Left colon (tissue), 2 donors: ENCODE results near the gene ECE1. TPM values are rescaled to one million over a fixed set of nuclear protein-coding genes. Genes with fewer than 3 reads are reported as not detected.
A peak's percentile ranks its signal among the peaks of the same experiment; 100 is the strongest.

ENCODE experiments used
- ATAC-seq: fragments of 200-7000 bp; cut with Tn5 transposase; one replicate; pipeline ENCODE4 v1.9.1; 2020; ENCODE audit warnings: mild to moderate bottlenecking, moderate library complexity
- DNase-seq, 2 donors: peaks; one replicate each; pipeline ENCODE4 v3.0.0-alpha.2; 2020
- intact Hi-C, 2 donors: fragments of 100-400 bp; cut with DNase I in 1 of 2; cut with micrococcal nuclease in 1 of 2; formaldehyde crosslinking; loops; one replicate each; pipeline versions ENCODE4 v1.11.2 to v1.14.0; 2022; cut with DNase I, micrococcal nuclease
- total RNA-seq, 2 donors: library from RNA; stranded (reverse); fragmentation: NEBNext Ultra II Directional; extraction: Animal tissue kit (Norgen Biotek cat#: 25700); gene quantifications; one replicate each; pipeline ENCODE4 v1.2.1, GENCODE V29; 2021
- donor health status: DM: no; HTN: no; CAD: no.
- donor health status: DM: yes; HTN: yes; CAD: no.

The ECE1 gene
- total RNA-seq, 2 donors from 2014 or later: 110 to 165 TPM

- no peak for DNase-seq
- intact Hi-C loops: no loop called here
- no peak for ATAC-seq
These were observed 23.8 kb upstream of the ECE1 start for GRCh38 chr1:21313886-21314721.

DNA sequence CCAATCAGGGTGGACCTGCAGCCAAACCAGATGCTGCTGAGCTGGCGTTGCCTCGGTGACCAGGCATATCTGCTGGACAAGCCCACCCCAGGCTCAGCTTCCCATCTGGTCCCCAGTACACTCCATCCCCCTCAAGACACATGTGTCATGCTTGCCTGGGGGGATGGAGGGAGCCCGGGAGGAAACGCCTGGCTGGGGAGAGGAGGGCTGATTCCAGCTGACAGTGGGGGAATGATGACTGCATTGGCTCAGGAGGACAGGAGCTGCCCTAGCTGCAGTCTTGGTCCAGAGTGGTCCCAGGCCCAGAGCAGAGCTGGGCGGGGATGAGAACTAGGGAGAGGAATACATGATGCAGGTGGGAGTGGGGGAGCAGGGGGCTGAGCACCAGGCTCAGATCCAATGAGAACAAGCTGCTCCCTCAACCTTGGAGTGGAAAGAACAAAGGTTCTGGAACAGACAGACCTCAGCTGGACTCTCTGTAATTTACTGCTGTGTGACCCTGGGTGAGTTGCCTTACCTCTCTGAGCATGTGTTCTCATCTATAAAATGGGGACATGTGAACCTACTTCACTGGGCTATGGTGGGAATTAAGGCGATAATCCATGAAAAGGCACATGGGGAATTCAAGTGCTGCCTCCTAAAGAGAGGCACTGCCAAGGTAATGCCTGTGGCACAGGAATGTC, 23.1 kb upstream of the ECE1 start:
- intact Hi-C loops: no loop called here
- ATAC-seq (no peak), DNase-seq (no peak)

DNA sequence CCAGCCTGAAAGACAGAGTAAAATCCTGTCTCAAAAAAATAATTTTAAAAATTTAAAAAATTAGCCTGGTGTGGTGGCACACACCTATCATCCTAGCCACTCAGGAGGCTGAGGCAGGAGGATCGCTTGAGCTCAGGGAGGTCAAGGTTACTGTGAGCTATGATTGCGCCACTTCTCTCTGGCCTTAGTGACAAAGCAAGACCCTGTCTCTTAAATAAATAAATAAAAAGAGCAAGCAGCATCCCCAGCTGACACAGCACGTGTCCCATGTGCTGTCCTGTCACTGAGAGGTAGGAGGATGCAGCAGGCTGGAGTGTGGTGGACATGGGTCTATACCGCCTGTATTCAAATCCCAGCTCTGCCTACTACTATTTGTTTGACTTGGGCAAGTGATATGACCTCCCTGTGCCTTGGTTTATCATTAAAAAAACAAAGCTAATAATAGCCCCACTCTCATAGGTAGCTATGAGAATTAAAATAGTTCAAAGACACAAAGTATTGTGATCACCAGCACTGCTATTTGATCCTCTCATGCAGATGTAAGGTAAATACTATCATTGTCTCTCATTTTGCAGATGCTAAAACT, 22.2 kb upstream of the ECE1 start:
- intact Hi-C loops: no loop called here
- ATAC-seq: no peak
- DNase-seq: no peak

- intact Hi-C loops: no loop called here
- DNase-seq (no peak), ATAC-seq (no peak)
These were observed 20.8 kb upstream of the ECE1 start for GRCh38 chr1:21311016-21311415.

- ATAC-seq (no peak), DNase-seq (peak in 1 of 2 donors; percentile 80)
- intact Hi-C loops: no loop called here
These were observed 18.8 kb upstream of the ECE1 start for GRCh38 chr1:21308847-21309652.

DNA sequence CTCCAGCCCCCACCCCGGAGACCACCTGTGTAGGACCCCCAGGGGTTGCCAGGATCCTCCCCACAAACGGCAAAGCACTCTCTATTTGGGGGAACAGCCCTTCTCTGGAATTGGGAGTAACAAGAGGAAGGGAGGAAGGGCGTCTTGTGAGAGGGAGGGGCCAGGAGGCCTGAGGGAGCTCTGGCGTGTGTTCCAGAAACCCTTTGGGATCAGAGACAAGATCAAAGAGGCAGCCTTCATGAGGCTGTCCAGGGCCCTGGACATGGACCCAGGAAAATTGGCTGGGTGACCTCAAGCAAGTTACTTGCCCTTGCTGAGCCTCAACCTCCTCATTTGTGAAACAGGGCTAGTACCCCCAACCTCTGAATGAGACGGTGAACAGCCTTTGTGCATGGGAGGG, 18.1 kb upstream of the ECE1 start:
- DNase-seq: no peak
- intact Hi-C loops: no loop called here
- ATAC-seq: no peak

- DNase-seq (no peak), ATAC-seq (no peak)
- intact Hi-C loops: no loop called here
These were observed 17.5 kb upstream of the ECE1 start for GRCh38 chr1:21307663-21308305.

- DNase-seq (no peak), ATAC-seq (no peak)
- intact Hi-C loops: no loop called here
These were observed 16.9 kb upstream of the ECE1 start for GRCh38 chr1:21307210-21307609.

- ATAC-seq: no peak
- no peak for DNase-seq
- intact Hi-C loops: no loop called here
These were observed 15.6 kb upstream of the ECE1 start for GRCh38 chr1:21305900-21306189.

DNA sequence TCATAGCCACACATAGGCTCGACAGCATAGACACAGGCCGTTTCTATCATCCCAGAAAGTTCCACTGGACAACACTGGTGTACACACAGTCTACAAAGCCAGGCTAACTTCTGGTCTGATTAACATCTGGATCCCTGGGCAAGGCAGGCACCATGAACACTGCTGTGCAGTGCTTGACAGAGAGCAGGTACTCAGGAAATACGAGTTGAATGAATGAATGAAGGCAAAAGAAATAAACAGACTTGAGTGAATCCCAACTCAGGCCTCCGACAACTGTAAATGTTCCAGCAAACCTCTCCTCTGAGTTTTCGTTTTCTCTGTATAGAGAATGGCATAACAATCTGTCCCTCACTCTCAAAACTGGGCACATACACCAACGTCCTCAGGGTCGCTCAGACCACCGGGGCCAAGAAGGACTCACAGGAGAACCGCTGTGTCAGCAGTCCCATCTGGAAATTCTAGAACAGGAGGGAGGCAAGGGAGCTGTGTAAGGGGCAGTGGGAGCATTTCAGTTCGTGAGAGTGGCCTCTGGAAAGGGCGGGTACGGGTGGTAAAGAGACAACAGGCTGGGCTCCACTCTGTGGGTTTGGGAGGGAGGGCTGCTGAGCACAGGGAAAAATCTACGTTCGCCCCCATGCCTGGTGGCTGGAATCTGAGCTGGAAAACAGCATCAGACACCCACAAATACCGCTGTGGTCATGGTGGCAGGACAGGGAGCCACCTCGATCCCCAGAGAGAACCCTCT, 15.1 kb upstream of the ECE1 start:
- ATAC-seq: no peak
- DNase-seq: no peak
- intact Hi-C loops: no loop called here

GRCh38 chr1:21304488-21304887, 14.2 kb upstream of the ECE1 start:
- ATAC-seq (no peak), DNase-seq (no peak)
- intact Hi-C loops: no loop called here

DNA sequence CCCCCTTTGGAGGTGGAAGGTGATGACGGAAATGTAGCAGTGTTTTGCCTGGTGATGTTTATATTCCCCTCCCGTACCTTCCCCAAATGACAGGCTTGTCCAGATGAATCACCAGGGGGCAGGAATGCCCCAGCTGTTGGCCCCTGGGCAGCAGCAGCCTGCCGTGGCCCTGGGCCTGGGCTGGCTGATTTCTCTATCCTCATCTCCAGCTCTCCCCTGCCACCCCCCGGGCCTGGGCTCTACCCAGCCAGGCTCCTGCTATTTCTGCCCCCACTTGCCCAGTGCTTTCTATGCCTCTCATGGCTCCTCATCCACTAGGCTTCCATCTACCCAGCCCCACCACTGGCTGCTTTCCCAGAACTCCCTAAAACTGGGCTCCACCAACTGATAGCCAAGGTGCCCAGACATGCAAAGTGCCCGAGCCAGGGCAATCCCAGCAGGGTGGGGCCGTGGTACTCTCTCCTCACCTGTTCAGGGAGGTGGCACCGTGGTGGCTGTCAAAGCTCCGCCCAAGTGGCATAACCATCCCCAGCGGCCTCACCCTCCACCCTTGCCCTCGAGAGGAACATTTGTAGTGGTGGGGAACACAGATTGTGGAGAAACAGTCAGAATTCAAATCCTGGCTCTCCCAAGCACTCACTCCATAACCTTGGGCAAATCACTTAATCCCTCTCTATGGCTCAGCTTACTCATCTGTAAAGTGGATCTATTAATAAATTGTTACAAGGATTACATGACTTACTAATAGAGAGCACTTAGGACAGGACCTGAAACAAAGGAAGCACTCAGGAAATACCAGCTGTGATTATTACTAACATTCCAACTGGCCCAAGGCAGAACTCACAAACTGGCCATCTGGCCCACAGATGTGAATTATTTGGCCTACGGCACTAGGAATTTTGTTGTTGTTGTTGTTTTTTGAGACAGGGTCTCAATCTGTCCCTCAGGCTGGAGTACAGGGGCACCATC, 12.8 kb upstream of the ECE1 start:
- intact Hi-C loops: no loop called here

DNA sequence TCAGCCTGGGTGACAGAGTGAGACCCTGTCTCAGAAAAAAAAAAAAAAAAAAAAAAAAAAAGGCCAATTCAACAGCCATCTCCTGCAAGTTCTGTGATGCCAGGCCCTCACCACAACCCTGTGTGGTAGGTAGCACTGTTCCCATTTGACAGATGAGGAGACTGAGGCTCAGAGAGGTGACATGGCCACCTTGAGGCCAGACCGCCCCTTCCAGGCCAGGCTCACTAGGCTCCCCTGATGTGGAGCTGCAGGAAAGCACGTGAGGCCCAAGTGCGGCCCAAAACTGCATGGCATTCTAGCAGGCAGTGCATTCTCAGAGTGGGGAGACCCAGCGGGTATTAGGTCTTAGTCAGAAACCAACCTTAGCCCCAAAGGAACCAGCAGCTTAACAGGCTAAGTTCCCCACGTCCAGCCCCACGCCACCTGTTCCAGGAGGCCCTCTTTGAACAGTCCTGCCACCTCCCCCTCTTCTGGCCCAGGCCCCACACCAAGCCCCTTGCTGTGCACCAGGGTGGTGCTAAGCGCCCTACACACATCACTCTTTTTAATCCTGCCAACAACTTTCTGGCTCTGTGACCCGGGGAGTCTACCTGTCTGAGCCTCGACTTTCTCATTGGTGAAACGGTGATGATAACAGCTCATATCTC, 11.7 kb upstream of the ECE1 start:
- intact Hi-C loops: no loop called here
- ATAC-seq (no peak), DNase-seq (no peak)

More for the DNA sequence above, 12.8 kb upstream of the ECE1 start:
- DNase-seq (peak; percentile 82 to 85), ATAC-seq (peak; percentile 79)

GRCh38 chr1:21300774-21301173, 10.5 kb upstream of the ECE1 start:
- DNase-seq: no peak

DNA sequence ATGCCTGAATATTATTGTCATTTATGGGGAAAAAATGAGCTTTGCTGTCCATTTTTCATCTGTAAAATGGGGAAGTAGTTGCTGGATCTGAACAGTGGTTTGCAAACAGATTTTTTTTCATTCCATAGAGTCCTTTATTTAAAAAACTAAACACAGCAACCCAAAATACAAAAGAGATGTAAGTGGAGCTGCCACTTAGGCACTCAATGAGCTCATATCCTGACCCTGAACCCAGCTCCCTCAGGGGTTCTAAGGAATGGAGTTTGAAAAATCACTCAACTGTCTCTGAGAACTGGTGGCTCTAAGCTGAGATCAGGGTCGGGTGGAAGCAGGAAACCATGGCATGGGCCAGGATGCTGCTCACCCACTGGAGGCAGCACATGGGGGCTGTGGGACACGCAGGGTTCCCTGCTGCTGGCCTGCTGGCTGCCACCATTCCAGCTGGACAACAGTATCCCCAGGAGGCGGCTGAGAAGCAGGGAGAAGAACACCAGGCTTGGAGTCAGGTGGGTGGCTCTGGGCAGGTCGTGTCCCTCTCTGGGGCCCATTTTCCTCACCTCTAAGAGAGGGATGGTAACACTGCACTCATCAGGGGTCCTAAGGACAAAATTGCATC, 9.6 kb upstream of the ECE1 start:
- intact Hi-C loops: no loop called here
- ATAC-seq (no peak), DNase-seq (no peak)

More at GRCh38 chr1:21300774-21301173, 10.5 kb upstream of the ECE1 start:
- no peak for ATAC-seq
- intact Hi-C loops: no loop called here

- peak; percentile 58 to 81 for DNase-seq
- intact Hi-C loops: no loop called here
- peak; percentile 75 for ATAC-seq
These were observed 8.7 kb upstream of the ECE1 start for GRCh38 chr1:21298981-21299391.
